HG03196 (cell line): ENCODE results near the gene GMPS.
"Not testable (repeated sequence)": the region's sequence is repeated elsewhere in the genome, so short reads cannot be mapped to it uniquely, and the experiment has no call there.

Experiments used
- ATAC-seq: cut with Tn5 transposase; IDR thresholded peaks from one replicate; pipeline ENCODE4 v1.9.1; 2021; ENCODE audit not compliant: unreplicated experiment

GMPS gene

DNA sequence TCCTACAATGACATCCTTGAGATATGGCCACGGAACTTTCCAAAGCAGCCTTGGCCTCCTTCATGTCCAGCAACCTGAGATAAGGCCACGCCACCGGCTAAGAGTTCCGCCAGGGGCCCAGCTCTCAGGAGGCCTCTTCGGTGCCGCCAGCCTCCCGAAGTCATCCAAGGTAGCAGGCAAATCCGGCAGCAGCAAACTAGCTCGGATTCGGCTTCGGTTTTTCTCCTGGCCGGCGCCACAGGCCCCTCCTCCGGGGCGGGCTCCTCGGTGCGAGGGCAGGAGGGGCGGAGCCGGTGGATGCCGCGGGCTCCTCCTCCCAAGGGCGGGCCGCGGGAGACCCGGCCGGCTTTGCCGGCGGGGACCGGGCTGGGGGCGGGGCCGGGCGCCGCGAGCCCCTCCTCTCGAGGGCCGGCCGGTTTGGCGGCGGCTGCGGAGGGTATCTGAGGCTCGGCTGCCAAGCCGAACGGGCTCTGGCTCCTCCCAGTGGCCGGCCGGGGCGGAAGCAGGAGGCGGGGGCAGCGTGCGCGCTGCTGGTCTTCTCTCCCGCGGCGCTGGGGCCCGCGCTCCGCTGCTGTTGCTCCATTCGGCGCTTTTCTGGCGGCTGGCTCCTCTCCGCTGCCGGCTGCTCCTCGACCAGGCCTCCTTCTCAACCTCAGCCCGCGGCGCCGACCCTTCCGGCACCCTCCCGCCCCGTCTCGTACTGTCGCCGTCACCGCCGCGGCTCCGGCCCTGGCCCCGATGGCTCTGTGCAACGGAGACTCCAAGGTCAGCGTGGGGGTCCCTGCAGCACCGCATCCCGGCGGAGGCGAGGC, at the start of gene GMPS:
TSS of gene GMPS (plus strand) at position 518 of the 812 bp plus-strand sequence. CDS start at position 739, 221 bp downstream.
- peak; percentile 93 for ATAC-seq

DNA sequence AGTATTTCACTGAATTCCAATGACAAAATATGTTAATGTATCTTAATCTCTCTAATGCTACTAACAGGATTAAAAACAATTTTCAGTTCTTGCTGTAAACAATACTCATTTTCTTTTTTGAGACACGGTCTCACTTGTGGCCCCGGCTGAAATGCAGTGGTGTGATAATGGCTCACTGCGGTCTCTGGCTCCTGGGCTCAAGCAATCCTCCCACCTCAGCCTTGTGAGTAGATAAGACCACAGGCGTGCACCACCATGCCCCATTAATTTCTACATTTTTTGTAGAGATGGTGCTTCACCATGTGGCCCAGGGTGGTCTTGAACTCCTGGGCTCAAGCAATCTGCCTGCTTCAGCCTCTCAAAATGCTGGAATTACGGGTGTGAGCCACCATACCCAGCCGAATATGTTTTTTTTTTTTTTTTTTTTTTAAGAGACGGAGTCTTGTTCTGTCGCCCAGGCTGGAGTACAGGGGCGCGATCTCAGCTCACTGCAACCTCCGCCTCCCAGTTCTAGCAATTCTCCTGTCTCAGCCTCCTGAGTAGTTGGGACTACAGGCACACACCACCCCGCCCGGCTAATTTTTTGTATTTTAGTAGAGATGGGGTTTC, 41.9 kb upstream of the GMPS start:
- not testable (repeated sequence) for ATAC-seq

DNA sequence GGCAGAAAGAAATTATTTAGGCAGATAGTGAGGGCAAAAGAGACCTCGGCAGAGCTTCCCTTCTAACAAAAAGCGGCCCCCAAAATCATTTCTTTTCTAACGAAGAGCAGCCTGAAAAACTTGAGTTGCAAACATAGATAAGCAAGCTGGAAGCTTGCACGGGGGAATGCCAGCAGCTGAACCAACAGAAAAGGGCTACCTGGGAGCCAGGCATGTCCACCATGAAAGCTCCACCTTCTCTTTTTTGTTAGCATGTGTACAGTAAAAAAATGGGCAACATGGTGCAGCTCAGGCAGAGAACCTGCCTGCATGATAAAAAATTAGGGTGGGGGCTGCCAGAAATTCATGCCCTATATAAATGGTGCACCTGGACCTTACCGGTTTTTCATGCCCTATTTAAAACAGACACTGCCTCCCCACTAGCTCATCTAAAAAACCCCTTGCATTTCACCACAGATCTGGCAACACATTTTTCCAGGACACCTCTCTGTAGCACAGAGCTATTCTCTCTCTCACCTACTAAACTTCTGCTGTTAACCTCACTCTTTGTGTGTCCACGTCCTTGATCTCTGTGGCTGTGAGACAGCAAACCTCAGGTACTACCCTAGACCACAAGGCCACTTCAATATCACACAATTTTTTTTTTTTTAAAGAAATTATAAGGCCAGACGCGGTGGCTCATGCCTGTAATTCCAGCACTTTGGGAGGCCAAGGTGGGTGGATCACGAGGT, 34.9 kb upstream of the GMPS start:
- ATAC-seq, result no peak

DNA sequence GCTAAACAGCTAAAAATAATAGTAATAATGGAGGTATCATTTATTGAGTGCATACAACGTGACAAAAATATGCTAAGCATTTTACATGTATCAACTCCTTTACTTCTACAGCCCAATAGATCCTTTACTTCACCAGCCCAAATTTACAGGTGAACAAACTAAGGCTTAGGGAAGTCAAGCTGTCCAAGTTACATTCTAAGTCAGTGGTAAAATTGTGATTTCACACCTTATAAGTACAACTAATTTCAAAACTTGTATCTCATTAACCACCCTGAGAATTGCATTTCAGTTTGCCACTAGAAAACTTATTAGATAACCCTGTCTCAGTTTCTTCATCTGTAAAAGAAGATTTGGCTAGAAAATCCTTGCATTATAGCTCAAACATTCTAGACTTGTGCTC, 26.9 kb upstream of the GMPS start:
- no peak for ATAC-seq

DNA sequence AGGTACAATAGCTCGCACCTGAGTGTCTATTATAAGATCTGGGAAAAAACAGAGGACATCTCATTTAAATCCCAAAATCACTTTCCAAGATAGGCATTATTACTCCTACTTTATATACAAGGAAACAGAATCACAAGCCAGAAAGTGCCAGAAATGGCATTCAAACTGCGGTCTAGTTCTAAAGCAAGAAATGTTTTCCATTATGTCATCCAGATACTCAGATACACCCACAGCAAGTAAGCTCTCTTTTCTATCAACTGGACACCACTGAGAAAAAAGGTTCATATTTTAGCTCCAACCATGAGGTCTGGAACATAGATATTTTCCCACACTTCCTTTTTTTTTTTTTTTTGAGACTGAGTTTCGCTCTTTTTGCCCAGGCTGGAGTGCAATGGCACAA, 24.3 kb upstream of the GMPS start:
- no peak for ATAC-seq

DNA sequence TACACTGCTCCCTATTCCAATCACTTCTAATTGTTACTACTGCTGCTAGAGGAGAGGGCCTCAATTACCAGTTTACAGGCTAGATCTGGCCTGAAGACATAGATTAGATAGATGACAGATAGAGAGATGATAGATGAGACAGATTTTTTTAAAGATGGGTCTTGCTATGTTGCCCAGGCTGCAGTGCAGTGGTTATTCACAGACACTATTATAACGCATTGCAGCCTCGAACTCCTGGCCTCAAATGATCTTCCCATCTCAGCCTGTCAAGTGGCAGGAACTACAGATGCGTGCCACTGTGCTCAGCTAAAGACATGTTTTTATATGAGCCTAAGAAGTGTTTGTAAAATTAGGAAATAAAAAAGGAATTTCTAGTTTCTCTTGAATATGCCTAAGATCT, 22.5 kb upstream of the GMPS start:
- no peak for ATAC-seq

DNA sequence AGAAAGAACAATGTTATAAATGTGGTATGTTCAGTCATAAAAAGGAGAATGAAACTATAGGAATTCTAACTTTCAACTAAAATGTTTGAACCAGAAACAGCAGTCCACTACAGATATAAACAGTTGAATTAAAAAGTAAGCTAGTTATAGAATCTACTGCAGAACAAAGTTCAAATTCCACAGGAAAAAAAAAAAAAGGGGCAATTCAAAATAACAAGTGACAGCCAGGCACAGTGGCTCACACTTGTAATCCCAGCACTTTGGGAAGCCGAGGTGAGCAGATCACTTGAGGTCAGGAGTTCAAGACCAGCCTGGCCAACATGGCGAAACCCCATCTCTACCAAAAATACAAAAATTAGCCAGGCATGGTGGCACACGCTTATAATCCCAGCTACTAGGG, 21.0 kb upstream of the GMPS start:
- ATAC-seq, result not testable (repeated sequence)

DNA sequence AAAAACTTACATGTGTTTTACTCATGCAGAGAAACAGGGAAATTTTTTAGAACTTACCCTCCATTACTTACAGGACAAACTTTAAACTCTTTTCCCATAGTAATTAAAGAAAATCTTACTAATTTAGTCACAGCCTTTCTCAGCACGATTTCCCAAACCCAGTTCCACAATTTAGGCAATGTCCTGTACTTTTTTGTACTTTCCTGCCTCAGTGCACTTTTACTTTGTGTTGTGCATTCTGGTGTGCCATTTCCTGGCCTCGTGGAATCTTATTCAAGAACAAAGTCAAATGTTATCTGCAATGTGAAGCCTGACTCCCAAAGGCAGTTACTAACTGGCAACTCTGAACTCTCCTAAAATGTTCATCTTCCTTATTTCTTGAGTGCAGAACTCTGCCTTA, 18.1 kb upstream of the GMPS start:
- ATAC-seq, result no peak

DNA sequence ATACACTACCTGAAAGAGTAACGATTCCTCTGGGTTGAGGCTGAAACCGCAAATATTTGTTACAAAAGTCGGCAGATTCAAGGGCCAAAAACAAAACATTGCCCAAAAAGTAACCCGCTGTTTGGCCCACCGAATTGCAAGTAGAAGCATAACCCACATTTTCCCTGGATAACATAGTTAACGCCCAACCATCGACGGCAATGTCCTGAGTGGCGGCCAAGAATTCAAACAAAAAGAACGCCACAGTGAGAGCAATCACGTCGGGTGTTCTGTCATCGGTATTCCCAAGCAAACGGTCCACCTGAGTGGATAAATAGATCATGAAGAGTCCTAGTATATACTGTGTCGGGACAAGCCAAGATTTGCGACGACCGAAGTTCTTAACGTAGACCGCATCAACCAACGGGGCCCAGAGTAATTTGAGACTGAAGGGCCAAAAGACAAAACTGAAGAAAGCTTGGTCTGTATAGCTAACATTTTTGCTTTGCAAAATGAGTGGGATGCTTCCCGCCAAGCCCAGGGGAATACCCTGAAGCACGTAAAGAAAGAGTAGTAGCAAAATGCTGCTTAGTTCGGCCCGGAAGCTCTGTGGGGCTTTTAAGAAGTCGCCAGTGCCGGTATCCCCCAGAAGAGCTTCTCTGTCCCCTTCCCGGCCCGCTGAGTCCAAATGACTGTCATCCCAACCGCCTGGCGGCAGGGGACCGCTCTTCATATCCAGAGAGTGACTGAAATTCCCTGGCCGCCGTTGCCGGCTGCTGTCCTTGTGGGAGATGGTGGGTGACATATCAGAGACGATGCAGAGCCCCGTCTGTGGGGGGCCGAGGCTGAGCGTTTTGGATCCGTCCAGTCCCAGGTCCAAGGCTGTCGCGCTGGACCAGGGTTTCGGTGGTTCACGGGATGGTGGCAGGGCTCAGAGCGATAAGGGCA, 17.0 kb upstream of the GMPS start:
- peak; percentile 15 for ATAC-seq

DNA sequence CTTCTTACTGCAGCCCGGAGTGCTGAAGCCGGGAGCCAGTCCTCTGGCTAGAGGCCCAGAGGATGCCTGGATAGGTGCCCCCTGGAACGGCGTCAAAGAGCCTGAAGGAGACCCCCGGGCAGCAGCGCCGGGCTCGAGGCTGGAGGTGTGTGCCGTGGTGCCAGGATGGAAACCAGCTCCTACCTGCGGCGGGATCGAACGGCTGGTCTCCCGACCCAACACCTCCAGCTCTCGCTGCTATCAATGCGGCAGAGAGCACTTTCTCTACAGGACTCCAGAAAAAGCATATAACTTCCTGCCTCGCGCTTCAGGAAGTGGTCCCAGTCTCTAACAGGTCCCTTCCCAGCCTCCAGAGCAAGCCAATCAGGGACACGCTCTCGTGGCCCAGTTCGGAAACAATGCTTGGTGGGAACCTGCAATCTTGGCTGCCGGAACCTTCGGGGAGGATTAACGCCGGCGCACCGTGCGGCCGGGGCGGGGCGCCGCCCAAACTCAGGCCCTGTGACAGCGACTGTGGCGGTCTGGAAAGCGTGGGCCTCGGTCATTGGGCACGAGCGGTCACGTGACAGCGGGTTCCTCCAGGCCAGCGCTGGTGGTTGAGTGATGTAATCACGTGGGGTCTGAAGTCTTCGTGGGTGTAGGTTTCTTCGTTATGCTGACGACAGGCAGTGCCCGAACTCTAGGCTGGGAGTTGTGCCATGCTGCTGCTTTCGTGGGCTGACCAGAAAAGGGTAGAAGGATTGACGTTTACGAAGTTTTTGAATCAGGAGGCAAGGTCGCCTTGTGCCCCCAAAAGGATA, 16.1 kb upstream of the GMPS start, which contains the start of gene SLC33A1:
TSS of gene SLC33A1 (minus strand) at position 287 of the 800 bp plus-strand sequence. CDS start 430 bp downstream, outside the sequence.
- peak; percentile 97 for ATAC-seq

DNA sequence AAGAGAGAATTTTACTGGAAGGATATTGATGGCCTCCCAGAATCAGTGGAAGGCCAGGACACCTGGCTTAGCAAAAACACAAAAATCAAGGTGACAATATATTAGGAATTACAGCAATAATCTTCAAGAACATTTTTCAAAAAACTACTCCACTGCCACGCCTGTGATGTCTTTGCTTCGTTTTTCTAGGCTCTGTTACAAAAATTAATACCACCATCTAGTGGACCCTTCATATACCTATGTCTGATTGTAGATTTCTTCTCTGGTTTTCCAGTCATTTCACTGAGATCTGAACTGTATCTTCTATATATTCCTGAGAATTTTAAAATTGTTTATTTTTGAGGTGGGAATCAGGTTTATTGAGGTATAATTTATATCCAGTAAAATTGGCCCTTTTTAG, 10.6 kb upstream of the GMPS start:
- no peak for ATAC-seq

DNA sequence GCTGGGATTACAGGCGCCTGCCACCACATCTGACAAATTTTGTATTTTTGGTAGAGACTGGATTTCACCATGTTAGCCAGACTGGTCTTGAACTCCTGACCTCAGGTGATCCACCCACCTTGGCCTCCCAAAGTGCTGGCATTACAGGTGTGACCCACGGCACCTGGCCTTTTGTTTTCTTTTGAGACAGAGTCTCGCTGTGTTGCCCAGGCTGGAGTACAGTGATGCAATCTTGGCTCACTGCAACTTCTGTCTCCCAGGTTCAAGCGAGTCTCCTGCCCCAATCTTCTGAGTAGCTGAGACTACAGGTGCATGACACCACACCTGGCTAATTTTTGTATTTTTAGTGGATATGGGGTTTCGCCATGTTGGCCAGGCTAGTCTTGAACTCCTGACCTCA, 10.0 kb upstream of the GMPS start:
- not testable (repeated sequence) for ATAC-seq

DNA sequence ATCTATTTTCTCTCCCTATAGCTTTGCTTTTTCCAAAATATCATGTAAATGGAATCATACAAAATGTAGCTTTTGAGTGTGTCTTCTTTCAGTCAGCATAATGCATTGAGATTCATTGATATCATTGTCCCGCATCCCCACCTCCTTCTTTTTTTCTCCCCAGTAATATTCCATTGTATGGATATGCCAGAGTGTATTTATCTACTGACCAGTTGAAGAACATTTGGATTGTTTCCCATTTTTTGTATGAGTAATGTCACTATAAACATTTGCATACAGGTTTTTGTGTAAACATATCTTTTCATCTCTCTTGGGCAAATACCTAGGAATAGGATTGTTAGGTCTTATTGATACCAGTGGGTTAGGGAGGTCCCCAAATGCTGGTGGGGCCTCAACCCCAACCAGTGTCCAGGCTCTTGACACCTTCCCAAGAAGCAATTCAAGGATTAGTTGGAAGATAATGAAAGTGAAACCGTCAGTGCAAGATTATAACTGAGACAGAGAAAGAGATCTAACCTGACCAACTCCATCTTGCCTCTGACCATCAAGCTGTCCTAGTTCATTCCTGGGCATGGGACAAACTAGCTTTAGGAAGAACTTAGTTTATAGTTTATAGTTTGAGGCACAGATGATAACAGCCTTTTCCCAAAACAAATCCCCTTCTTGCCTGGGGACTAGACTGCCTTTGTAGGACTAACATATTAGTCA, 8.8 kb upstream of the GMPS start:
- no peak for ATAC-seq

DNA sequence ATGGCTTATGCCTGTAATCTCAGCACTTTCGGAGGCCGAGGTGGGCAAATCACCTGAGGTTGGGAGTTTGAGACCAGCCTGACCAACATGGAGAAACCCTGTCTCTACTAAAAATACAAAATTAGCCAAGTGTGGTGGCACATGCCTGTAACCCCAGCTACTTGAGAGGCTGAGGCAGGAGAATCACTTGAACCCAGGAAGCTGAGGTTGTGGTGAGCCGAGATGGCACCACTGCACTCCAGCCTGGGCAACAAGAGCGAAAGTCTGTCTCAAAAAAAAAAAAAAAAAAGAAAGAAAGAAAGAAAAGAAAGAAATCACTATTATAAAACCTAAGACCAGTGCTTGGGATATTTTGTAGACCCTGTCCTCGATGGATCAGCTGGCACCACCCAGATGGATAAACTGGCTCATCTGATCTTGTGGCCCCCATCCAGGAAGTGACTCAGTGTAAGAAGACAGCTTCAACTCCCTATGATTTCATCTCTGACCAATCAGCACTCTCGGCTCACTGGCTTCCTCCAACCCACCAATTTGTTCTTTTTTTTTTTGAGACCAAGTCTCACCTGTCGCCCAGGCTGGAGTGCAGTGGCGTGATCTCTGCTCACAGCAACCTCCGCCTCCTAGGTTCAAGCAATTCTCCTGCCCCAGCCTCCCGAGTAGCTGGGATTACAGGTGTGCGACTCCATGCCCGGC, 8.0 kb upstream of the GMPS start:
- not testable (repeated sequence) for ATAC-seq

DNA sequence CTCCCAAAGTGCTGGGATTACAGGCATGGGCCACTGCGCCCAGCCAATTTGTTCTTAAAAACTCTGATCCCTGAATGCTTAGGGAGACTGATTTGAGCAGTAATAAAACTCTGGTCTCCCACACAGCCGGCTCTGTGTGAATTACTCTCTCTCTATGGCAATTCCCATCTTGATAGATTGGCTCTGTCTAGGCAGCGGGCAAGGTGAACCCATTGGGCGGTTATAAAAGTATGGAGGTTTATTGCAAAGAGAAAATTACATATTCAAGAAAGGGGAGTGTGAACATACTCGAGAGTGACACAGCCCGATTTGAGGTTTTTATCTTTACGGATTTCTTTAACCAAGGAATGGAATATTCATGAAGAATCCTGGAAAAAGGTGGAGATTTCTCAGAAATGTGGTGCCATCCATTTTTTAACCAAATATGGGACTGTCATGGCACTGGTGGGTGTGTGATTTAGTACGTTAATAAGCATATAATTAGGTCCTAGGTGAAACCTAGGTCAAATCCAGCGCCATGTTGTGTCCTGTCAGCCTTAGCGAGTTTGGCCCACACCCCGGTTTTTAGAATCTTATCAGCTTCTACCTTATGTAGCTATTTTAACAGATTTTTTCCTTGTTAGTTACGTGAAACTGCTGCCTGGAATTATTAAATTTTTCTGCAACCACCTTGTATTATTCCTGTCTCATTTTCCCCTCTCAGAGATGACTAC, 7.2 kb upstream of the GMPS start:
- no peak for ATAC-seq

DNA sequence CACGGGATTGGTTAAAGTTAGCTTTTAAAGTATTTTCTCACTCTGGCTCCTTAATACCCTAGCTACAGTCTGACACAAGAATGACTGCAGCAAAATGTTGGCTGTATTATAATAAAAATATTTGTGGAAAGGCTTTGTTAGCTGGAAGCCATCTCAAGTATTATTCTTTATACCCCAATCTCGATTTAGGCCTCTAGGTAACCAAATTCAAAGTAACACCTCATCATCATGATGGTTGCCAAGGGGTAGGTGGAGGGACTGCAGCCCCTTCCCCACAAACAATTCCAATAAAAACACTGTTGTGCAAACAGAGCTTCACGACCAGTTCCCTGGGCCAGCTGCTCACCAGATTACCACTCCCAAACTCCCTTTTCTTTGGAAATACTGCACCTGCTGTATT, 759 bp upstream of the GMPS start:
- ATAC-seq, result no peak

DNA sequence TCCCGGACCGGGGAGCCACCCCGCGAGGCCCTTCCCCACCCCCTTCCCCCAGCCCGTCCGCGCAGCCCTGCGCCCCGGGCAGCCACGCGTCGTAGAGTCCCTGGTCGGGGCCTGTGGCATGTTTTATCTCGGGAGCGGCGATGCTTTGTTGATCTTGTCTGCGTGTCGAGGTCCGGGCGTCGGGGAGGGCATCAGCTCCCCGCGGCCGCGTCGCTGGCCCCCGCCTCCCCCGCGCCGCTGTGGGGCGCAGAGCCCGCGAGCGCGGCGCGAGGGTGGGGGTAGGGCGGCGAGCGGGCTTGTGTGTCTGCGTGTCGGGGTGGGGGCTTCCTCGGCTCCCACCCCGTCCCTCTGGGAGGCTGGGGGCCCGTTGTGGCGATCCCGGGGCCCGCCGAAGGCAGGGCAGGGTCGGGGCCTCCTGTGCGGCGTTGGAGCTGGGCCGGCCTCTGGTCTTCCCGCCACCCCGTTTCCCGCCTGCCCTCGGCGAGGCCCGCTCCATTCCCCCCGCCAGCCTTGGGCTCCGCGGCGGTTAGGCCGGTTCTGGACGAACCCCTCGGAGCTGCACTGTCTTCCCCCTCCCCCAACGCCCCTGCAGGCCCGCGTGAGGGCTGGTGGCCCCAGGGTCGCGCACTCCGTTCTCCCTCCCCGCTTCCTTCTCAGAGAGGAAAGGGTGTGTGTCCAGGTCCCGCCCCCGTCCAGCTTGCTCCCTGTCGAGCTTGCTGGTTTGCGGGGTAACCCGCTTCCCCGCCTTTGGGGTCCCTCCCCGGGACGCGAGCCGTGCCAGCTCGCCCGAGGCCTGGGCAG, 695 bp downstream of the GMPS start:
- ATAC-seq, result peak; percentile 25
